ENCODE results near the gene KRT13.

DNA sequence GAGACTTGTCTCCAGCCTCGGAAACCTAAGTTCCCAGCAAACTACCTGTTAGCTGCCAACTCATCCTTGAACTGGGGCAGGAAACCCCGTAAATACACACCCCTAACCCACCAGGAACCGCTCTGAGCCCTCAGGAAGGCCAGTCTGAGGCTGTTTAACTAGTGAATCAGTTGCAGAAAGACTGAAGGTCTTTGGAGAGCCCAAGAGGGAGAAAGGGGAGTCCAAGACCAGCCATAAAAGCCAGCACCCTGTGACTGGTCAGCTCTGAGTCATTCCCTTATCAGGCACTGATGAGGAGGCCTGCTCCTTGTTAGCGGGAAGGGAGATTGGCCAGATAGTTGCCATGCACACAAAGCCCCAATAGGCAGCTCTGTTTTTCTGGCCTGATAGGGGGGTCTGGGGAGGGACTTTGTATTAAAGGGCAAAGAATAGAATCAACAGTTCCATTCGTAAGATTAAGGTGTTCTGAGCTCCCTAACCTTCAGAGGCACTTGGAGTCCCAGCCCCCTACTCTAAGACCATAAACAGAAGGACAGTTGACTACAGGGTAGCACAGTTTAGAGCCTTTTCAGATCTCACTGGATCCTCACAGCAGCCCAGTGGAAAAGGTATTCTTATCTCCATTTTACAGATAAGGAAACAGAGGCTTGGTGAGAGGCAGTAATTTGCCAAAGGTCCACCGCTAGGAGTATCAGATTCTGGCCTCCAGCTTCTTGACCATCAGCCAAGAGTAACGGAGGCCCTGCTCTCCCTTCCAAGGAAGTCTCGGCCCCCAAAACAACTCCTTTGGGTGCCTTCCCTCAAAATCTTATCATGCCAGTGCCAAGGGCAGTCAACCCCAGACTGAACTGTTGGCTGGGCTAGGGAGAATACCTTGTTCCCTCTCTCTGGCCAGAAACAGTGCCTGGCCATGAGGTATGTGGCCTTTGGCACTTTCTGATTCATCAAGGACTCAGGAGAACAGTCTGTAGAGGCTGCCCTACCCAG, 24.9 kb upstream of the KRT13 start:
- TF ChIP-seq CTCF (optimal IDR thresholded peaks at IDR 0.05 in 1 of 3, IDR thresholded peaks at IDR 0.05 in 1 of 3, conservative IDR thresholded peaks at IDR 0.05 in 1 of 3; ENCODE audit: extremely low read depth in 1 of 3, insufficient read depth in 2 of 3, low read length in 3 of 3) = no peak
- TF ChIP-seq EZH2 (IDR thresholded peaks at IDR 0.05; ENCODE audit: low read length) = no peak
